ENCODE data around the gene UST.
"Not testable (repeated sequence)": the region's sequence is repeated elsewhere in the genome, so short reads cannot be mapped to it uniquely, and the experiment has no call there.

- not testable (repeated sequence) for TF ChIP-seq CTCF (conservative IDR thresholded peaks at IDR 0.05; ENCODE audit: low read length); EZH2phosphoT487 (IDR thresholded peaks at IDR 0.05; ENCODE audit: borderline replicate concordance)
Measured at GRCh38 chr6:148764259-148765020, 17.6 kb downstream of the UST start.

All from Loucy (cell line).